Suppressor macrophage treated with lipopolysaccharide for 4 hours (primary cell): ENCODE results near the gene FOXK1.

Experiments
- DNase-seq: peaks from one replicate; pipeline ENCODE4 v3.0.0-alpha.2; 2020

Gene FOXK1

GRCh38 chr7:4700577-4701235 lies 18.6 kb downstream of the FOXK1 start:
- peak; percentile 76 for DNase-seq

- DNase-seq, result no peak
These were observed 20.9 kb downstream of the FOXK1 start for GRCh38 chr7:4702961-4703512.

GRCh38 chr7:4703532-4703931 lies 21.4 kb downstream of the FOXK1 start:
- no peak for DNase-seq

GRCh38 chr7:4706384-4707216 lies 24.5 kb downstream of the FOXK1 start:
- DNase-seq, result peak; percentile 68

- DNase-seq, result no peak
These were observed 25.2 kb downstream of the FOXK1 start for GRCh38 chr7:4707217-4707741.

GRCh38 chr7:4707980-4708411 lies 25.9 kb downstream of the FOXK1 start:
- no peak for DNase-seq

GRCh38 chr7:4709187-4709586 lies 27.1 kb downstream of the FOXK1 start:
- DNase-seq, result no peak

GRCh38 chr7:4711093-4711492 lies 29.0 kb downstream of the FOXK1 start:
- DNase-seq, result no peak

- DNase-seq, result no peak
These were observed 29.5 kb downstream of the FOXK1 start for GRCh38 chr7:4711634-4712033.

- DNase-seq, result peak; percentile 87
These were observed 30.4 kb downstream of the FOXK1 start for GRCh38 chr7:4712281-4713182.

GRCh38 chr7:4713183-4713784 lies 31.2 kb downstream of the FOXK1 start:
- peak; percentile 92 for DNase-seq

- DNase-seq, result no peak
These were observed 32.1 kb downstream of the FOXK1 start for GRCh38 chr7:4714161-4714700.

GRCh38 chr7:4714767-4715409 lies 32.8 kb downstream of the FOXK1 start:
- DNase-seq, result no peak

GRCh38 chr7:4715410-4715776 lies 33.3 kb downstream of the FOXK1 start:
- DNase-seq, result peak; percentile 91

- no peak for DNase-seq
These were observed 35.1 kb downstream of the FOXK1 start for GRCh38 chr7:4716946-4717795.

GRCh38 chr7:4718075-4718474 lies 36.0 kb downstream of the FOXK1 start:
- no peak for DNase-seq

GRCh38 chr7:4720225-4720624 lies 38.1 kb downstream of the FOXK1 start:
- no peak for DNase-seq

- no peak for DNase-seq
These were observed 40.2 kb downstream of the FOXK1 start for GRCh38 chr7:4722308-4722707.

GRCh38 chr7:4722960-4723630 lies 41.0 kb downstream of the FOXK1 start:
- no peak for DNase-seq

- DNase-seq, result no peak
These were observed 42.5 kb downstream of the FOXK1 start for GRCh38 chr7:4724648-4725013.
